IMR-90 (cell line): ENCODE measurements around the gene TRIML1.

Source experiments
- CEBPB ChIP-seq: IDR thresholded peaks from 2 replicates; pipeline ENCODE4 v1.6.1; 2012; ENCODE audit warnings: low read depth, low read length, improper control_type of control experiment
- CHD1 ChIP-seq: IDR thresholded peaks from 2 replicates; pipeline ENCODE4 v1.6.1; 2012; ENCODE audit warnings: low read depth, low read length, improper control_type of control experiment
- FOS ChIP-seq: fragments of 150-350 bp; IDR thresholded peaks from 2 replicates; pipeline ENCODE4 v1.6.1; 2016; ENCODE audit warnings: low read depth, low read length
- POLR2A ChIP-seq: IDR thresholded peaks from 2 replicates; pipeline ENCODE4 v1.6.1; 2012; ENCODE audit warnings: mild to moderate bottlenecking, low read depth, low read length
- RAD21 ChIP-seq: IDR thresholded peaks from 2 replicates; pipeline ENCODE4 v1.6.1; 2012; ENCODE audit warnings: low read length, improper control_type of control experiment
- RFX5 ChIP-seq: IDR thresholded peaks from 2 replicates; pipeline ENCODE4 v1.8.0; 2012; ENCODE audit warnings: low read depth, mild to moderate bottlenecking, low read length, moderate library complexity
- SMC3 ChIP-seq: fragments of 150-350 bp; IDR thresholded peaks from 2 replicates; pipeline ENCODE4 v1.6.1; 2016; ENCODE audit warnings: low read depth, mild to moderate bottlenecking, antibody characterized with exemption, low read length, moderate library complexity
- TF ChIP-seq, protein P1 (sequence below): conservative IDR thresholded peaks from 2 replicates; pipeline ENCODE4 v1.5.1; 2012; ENCODE audit warnings: mild to moderate bottlenecking, low read depth, low read length, improper control_type of control experiment

DNA sequence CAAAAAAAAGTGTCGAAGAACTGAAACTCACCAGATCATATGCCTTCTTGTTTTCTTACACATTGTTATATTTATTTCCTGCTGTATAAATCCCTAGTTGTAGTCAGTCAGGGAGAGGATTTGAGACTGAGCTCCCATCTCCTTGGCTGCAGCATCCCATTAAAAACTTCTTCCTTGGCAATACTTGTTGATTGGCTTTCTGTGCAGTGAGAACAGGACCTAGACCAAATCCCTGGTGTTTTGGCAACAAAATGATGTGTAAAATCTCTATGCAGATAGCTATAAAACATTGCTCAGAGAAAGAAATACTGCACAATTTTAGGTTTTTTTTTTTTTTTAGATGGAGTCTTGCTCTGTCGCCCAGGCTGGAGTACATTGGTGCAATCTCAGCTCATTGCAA, 47.9 kb downstream of the TRIML1 start:
- TF ChIP-seq, protein P1, sequence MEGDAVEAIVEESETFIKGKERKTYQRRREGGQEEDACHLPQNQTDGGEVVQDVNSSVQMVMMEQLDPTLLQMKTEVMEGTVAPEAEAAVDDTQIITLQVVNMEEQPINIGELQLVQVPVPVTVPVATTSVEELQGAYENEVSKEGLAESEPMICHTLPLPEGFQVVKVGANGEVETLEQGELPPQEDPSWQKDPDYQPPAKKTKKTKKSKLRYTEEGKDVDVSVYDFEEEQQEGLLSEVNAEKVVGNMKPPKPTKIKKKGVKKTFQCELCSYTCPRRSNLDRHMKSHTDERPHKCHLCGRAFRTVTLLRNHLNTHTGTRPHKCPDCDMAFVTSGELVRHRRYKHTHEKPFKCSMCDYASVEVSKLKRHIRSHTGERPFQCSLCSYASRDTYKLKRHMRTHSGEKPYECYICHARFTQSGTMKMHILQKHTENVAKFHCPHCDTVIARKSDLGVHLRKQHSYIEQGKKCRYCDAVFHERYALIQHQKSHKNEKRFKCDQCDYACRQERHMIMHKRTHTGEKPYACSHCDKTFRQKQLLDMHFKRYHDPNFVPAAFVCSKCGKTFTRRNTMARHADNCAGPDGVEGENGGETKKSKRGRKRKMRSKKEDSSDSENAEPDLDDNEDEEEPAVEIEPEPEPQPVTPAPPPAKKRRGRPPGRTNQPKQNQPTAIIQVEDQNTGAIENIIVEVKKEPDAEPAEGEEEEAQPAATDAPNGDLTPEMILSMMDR = no peak
- TF ChIP-seq POLR2A = no peak
- no peak for TF ChIP-seq RAD21
- TF ChIP-seq FOS = no peak
- no peak for TF ChIP-seq RFX5
- TF ChIP-seq SMC3 = no peak
- no peak for TF ChIP-seq CEBPB
- TF ChIP-seq CHD1 = no peak
